Upper lobe of left lung (tissue), 6 donors: ENCODE measurements around the gene WDR35. TPM values are rescaled to one million over a fixed set of nuclear protein-coding genes. Genes with fewer than 3 reads are reported as not detected.
A peak's percentile ranks its signal among the peaks of the same experiment; 100 is the strongest.

ENCODE experiments used
- ATAC-seq, 2 donors: fragments of 200-7000 bp; cut with Tn5 transposase; one replicate each; pipeline ENCODE4 v1.9.1; 2022; ENCODE audit warnings: mild to moderate bottlenecking in 2 of 2, moderate library complexity in 2 of 2; ENCODE audit not compliant: low FRiP score in 2 of 2
- DNase-seq, 2 donors: peaks; one replicate each; pipeline ENCODE4 v3.0.0-alpha.2; 2019 to 2020
- H3K27ac ChIP-seq, 4 donors: fragments of 200-600 bp; sonication (generic); one replicate each; pipeline ENCODE4 v1.5.1; 2016 to 2019
- H3K27me3 ChIP-seq, 4 donors: fragments of 200-600 bp; sonication (generic); one replicate each; pipeline ENCODE4 v1.5.1; 2017 to 2019
- H3K36me3 ChIP-seq, 4 donors: fragments of 200-600 bp; sonication (generic); one replicate each; pipeline ENCODE4 v1.5.1; 2016 to 2019
- H3K4me1 ChIP-seq, 4 donors: fragments of 200-600 bp; sonication (generic); one replicate each; pipeline ENCODE4 v1.5.1; 2018 to 2019
- H3K4me3 ChIP-seq, 4 donors: fragments of 200-600 bp; sonication (generic); one replicate each; pipeline ENCODE4 v1.5.1; 2017 to 2019; ENCODE audit warnings: mild to moderate bottlenecking in 2 of 4, moderate library complexity in 1 of 4
- H3K9me3 ChIP-seq, 4 donors: fragments of 200-600 bp; sonication (generic); one replicate each; pipeline ENCODE4 v1.5.1; 2018 to 2019
- CTCF ChIP-seq, 6 experiments: fragments of 450-650 bp in 4 of 6; fragments of 200-600 bp in 2 of 6; sonication (generic) in 2 of 6; IDR thresholded peaks; one replicate each; pipeline ENCODE4 v1.5.1; 2016 to 2019; ENCODE audit warnings: antibody characterized with exemption in 6 of 6
- EP300 ChIP-seq, 4 donors: sonication (generic); formaldehyde crosslinking; IDR thresholded peaks; one replicate each; pipeline ENCODE4 v1.5.1; 2017; ENCODE audit warnings: antibody characterized with exemption in 4 of 4, control low read depth in 2 of 4
- POLR2A ChIP-seq, 4 donors: fragments of 450-650 bp; IDR thresholded peaks; one replicate each; pipeline ENCODE4 v1.5.1; 2016 to 2017; ENCODE audit warnings: antibody characterized with exemption in 4 of 4, mild to moderate bottlenecking in 2 of 4
- POLR2AphosphoS5 ChIP-seq, 2 donors: sonication (generic); formaldehyde crosslinking; IDR thresholded peaks; one replicate each; pipeline ENCODE4 v1.5.1; 2017; ENCODE audit warnings: antibody characterized with exemption in 2 of 2
- WGBS, 2 donors: methylation state at CpG; one replicate each; pipeline ENCODE4 v1.1.5; 2017 to 2018; 5-methylcytosine and 5-hydroxymethylcytosine counted together
- total RNA-seq, 6 donors: library from RNA; depleted of rRNA in 4 of 6; stranded (reverse); fragments of >200 nt in 4 of 6; gene quantifications; one replicate each; pipeline versions ENCODE4 v1.1.0 to v1.2.1, GENCODE V29; 2016 to 2021
- donor health status: DM: no; HTN: no; CAD: no; lungs with moderate emphysema.
- donor health status: DM: no; HTN: yes; CAD: no; lungs with severe emphysema.

The WDR35 gene
- total RNA-seq, 6 donors from 2014 or later, result 4.4 to 16.5 (median 6.9) TPM

DNA sequence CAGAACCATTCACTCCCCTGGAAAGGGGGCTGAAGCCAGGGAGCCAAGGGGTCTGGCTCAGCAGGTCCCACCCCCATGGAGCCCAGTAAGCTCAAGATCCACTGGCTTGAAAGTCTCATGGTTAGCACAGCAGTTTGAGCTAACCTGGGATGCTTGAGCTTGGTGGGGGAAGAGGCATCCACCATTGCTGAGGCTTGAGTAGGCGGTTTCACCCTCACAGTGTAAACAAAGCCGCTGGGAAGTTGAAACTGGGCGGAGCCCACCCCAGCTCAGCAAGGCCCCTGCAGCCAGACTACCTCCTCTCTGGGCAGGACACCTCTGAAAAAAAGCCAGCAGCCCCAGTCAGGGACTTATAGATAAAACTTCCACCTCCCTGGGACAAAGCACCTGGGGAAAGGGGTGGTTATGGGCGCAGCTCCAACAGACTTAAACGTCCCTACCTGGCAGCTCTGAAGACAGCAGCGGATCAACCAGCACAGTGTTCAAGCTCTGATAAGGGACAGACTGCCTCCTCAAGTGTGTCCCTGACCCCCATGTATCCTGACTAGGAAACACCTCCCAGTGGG, 73.4 kb downstream of the WDR35 start:
- DNase-seq (no peak), ATAC-seq (no peak)
- H3K27me3 ChIP-seq, result no peaks in the 10 kb centered on the region
- H3K9me3 ChIP-seq, result no peaks in the 10 kb centered on the region
- no peak for TF ChIP-seq EP300 (IDR thresholded peaks at IDR 0.05)
- no peaks in the 10 kb centered on the region for H3K4me1 ChIP-seq
- WGBS, 2 donors, result 80 to 93% methylated on average over 3 to 6 of the region's 6 CpGs
- H3K27ac ChIP-seq, result no peak overlapping the region
- no peaks in the 10 kb centered on the region for H3K36me3 ChIP-seq
- H3K4me3 ChIP-seq, result no peak overlapping the region

GRCh38 chr2:19914266-19914975, 75.5 kb downstream of the WDR35 start:
- 70 to 85% methylated on average over 1 of the region's 1 CpG for WGBS, 2 donors

DNA sequence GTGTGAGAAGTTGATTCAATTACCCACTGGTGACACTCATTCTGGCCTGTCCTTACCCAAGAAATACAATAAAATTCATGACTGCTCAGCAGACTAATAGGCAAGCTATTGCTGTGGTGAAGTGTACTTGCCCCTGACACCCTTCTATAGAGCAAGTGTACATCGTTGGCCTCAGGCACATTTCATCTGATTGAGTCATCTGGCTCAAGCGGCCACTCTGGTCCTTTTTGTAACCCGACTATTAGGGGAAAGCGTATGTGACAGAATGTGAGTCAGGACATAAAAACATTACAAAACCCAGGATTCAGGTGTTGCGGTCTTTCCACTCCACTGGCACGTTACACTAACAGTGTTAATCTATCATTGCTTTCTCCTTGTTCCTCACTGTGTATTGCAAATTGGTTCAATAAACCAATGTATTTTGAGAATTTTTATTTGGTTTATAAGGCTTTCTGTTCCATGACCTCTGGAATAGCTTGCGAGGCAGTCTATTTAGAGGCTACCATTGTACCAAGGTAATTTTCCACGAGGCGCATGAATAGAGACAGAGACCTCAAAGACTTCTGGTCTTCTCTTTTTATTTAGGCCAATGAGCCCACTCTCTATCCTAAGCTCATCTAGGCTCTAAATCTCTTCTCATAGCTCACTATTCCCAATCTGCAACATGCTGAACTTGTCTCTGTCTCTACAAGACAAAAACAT, 77.9 kb downstream of the WDR35 start:
- DNase-seq (no peak), ATAC-seq (no peak)
- H3K4me1 ChIP-seq, result no peaks in the 10 kb centered on the region
- no peaks in the 10 kb centered on the region for H3K9me3 ChIP-seq
- WGBS, 2 donors, result 92 to 97% methylated on average over 9 of the region's 9 CpGs
- no peaks in the 10 kb centered on the region for H3K36me3 ChIP-seq
- no peak overlapping the region for H3K27ac ChIP-seq
- H3K4me3 ChIP-seq, result no peak overlapping the region
- TF ChIP-seq POLR2AphosphoS5 (IDR thresholded peaks at IDR 0.05), result no peak
- no peak for TF ChIP-seq POLR2A (IDR thresholded peaks at IDR 0.05)
- no peak for TF ChIP-seq EP300 (IDR thresholded peaks at IDR 0.05)
- no peak for TF ChIP-seq CTCF (IDR thresholded peaks at IDR 0.05)
- H3K27me3 ChIP-seq, result no peaks in the 10 kb centered on the region

More at GRCh38 chr2:19914266-19914975, 75.5 kb downstream of the WDR35 start:
- Histone ChIP-seq H3K4me3 (no peak overlapping the region), H3K27ac (no peak overlapping the region), H3K4me1 (no peaks in the 10 kb centered on the region), H3K36me3 (no peaks in the 10 kb centered on the region), H3K9me3 (no peaks in the 10 kb centered on the region), H3K27me3 (no peaks in the 10 kb centered on the region)
- DNase-seq (no peak), ATAC-seq (no peak)
- TF ChIP-seq POLR2AphosphoS5 (IDR thresholded peaks at IDR 0.05) (no peak), CTCF (IDR thresholded peaks at IDR 0.05) (no peak), EP300 (IDR thresholded peaks at IDR 0.05) (no peak), POLR2A (IDR thresholded peaks at IDR 0.05) (no peak)

DNA sequence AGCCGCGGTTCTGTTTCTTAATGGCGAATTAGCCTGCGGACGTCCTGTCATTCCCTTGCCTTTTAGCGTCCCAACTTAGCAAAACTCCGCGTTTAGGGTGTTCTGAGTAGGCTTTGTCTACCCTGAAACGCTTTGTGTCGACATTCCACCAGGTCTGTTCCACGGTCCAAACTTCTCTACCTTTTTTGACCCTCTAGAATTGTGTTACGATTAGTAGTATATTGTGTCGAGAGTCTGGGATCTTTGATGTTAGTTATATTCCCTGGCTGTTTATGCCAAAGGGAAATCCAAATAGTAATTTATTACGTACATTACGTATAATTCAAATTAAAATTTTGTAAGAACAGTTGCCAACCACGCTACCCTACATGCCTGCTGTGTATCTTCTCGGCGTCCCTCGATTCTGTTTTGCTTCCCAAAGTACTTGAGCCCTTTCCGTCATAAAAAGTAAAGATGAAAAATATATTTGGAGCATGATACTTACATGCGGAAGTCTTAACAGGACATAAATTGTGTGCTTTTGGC, 87.6 kb downstream of the WDR35 start:
- no peak for ATAC-seq
- no peak for TF ChIP-seq EP300 (IDR thresholded peaks at IDR 0.05)
- no peak for TF ChIP-seq CTCF (IDR thresholded peaks at IDR 0.05)
- TF ChIP-seq POLR2A (IDR thresholded peaks at IDR 0.05), result no peak
- no peak for TF ChIP-seq POLR2AphosphoS5 (IDR thresholded peaks at IDR 0.05)
- no peak for DNase-seq
- H3K4me1 ChIP-seq, result peaks cover 25 to 40% (median 32%) of the 10 kb centered on the region in 4 donors
- WGBS, 2 donors, result 2 to 3% methylated on average over 19 to 20 of the region's 21 CpGs
- H3K9me3 ChIP-seq, result no peaks in the 10 kb centered on the region
- peak overlapping the region; percentile 51 to 86 (median 82) for H3K4me3 ChIP-seq
- H3K36me3 ChIP-seq, result no peaks in the 10 kb centered on the region
- H3K27ac ChIP-seq, result peak overlapping the region; percentile 96 to 98 (median 96)
- H3K27me3 ChIP-seq, result no peaks in the 10 kb centered on the region
